ENCODE measurements around the gene SYVN1.

GRCh38 chr11:65141896-65142494, 7.7 kb upstream of the SYVN1 start:
- TF ChIP-seq POLR2A (IDR thresholded peaks at IDR 0.05) (no peak), CTCF (IDR thresholded peaks at IDR 0.05) (no peak)

All from esophagus squamous epithelium (tissue), 4 donors.